Heart right ventricle (tissue), 16 donors: ENCODE results near the gene KSR2. TPM values are rescaled to one million over a fixed set of nuclear protein-coding genes. Genes with fewer than 3 reads are reported as not detected.

Experiments
- ATAC-seq, 8 donors: fragments of 200-7000 bp; cut with Tn5 transposase; one replicate each; pipeline ENCODE4 v1.9.1; 2020; ENCODE audit warnings: mild to moderate bottlenecking in 8 of 8, moderate library complexity in 8 of 8, moderate number of reproducible peaks in 1 of 8
- DNase-seq, 2 donors: peaks; one replicate each; pipeline ENCODE4 v3.0.0-alpha.2; 2020
- H3K27ac ChIP-seq, 10 donors: fragments of 200-600 bp; sonication (generic) in 2 of 10; one replicate each; pipeline versions ENCODE4 v1.5.0 to v1.8.0; 2020 to 2022; ENCODE audit warnings: mild to moderate bottlenecking in 3 of 10
- H3K27me3 ChIP-seq, 7 donors: fragments of 200-600 bp; one replicate each; pipeline ENCODE4 v1.8.0; 2021 to 2022; ENCODE audit warnings: mild to moderate bottlenecking in 2 of 7
- H3K36me3 ChIP-seq, 9 donors: fragments of 200-600 bp; sonication (generic) in 1 of 9; one replicate each; pipeline versions ENCODE4 v1.5.0 to v1.8.0; 2020 to 2022; ENCODE audit warnings: mild to moderate bottlenecking in 2 of 9
- H3K4me1 ChIP-seq, 9 donors: fragments of 200-600 bp; sonication (generic) in 1 of 9; one replicate each; pipeline versions ENCODE4 v1.5.0 to v1.8.0; 2020 to 2022; ENCODE audit warnings: mild to moderate bottlenecking in 4 of 9
- H3K4me3 ChIP-seq, 10 donors: fragments of 200-600 bp; sonication (generic) in 2 of 10; one replicate each; pipeline versions ENCODE4 v1.5.0 to v1.8.0; 2020 to 2022; ENCODE audit warnings: mild to moderate bottlenecking in 7 of 10, moderate library complexity in 2 of 10
- H3K9me3 ChIP-seq, 11 donors: fragments of 200-600 bp in 10 of 11; sonication (generic) in 2 of 11; one replicate each; pipeline versions ENCODE4 v1.5.0 to v1.8.0; 2013 to 2022; ENCODE audit warnings: mild to moderate bottlenecking in 2 of 11, control low read depth in 1 of 11, moderate library complexity in 1 of 11
- WGBS, 2 donors: extraction: QIAGEN DNeasy Blood & Tissue Kit; methylation state at CpG; one replicate each; pipeline ENCODE4 v1.1.7; 2013; ENCODE audit warnings: inconsistent platforms in 1 of 2; 5-methylcytosine and 5-hydroxymethylcytosine counted together
- intact Hi-C, 10 donors: fragments of 100-400 bp; cut with DNase I; formaldehyde crosslinking; loops; one replicate each; pipeline versions ENCODE4 v1.11.1 to v1.14.2; 2022
- polyA plus RNA-seq, 2 donors: library from polyadenylated mRNA; stranded (reverse); fragments of 200-250 nt; gene quantifications; one replicate each; pipeline ENCODE4 v1.2.3, GENCODE V29; 2013
- total RNA-seq, 10 donors: library from RNA; stranded (reverse); fragmentation: NEBNext Ultra II Directional in 3 of 10; extraction: Animal tissue kit (Norgen Biotek cat#: 25700) in 3 of 10; gene quantifications; one replicate each; pipeline versions ENCODE4 v1.2.1 to v1.2.4, GENCODE V29; 2021 to 2023
- TF ChIP-seq, protein P1 (sequence below), 9 donors: fragments of 200-600 bp; sonication (generic) in 2 of 9; IDR thresholded peaks; one replicate each; pipeline versions ENCODE4 v1.5.0 to v1.8.0; 2021 to 2022; ENCODE audit warnings: antibody characterized with exemption in 9 of 9, mild to moderate bottlenecking in 5 of 9, moderate library complexity in 1 of 9
- donor health status: Arrhythmogenic right ventricular cardiomyopathy.
- donor health status: ischemic (EF 13 %, LVEDD 7.1; RV severe dilation, severe dysfunction).
- donor health status: healthy with polysubstance abuse.
- donor health status: DM: no; HTN: yes; CAD: no.
- donor health status: DM: no; HTN: no; CAD: no.
- donor health status: ischemic (EF 25% LVEDD 6.9; RV normal size, moderate dysfunction).
- donor health status: ischemic (EF 25% LVEDD 5.7; RV mildly dilated, moderate dysfunction).
- donor health status: healthy.
- donor health status: DM: yes; HTN: yes; CAD: no.
- donor health status: Ischemic cardiomyopathy.
- donor health status: ischemic (EF 35%, LVEDD 5.7; RV mildly dilated, moderate dysfunction).
- donor health status: nonischemic (EF 11% LVEDD 7.7; RV severe dilation, severe dysfunction).
- donor health status: DM: yes; HTN: yes; CAD: no.
- donor health status: PGD.
- donor health status: ischemic (EF 29% LVEDD 5.4; RV normal size, mild dysfunction).
- donor health status: nonischemic (EF 23%, LVEDD 6.1; RV moderate dilation, normal function).

Gene KSR2
- total and polyA plus RNA-seq, 12 donors, result 0.02 TPM; not detected in 9

DNA sequence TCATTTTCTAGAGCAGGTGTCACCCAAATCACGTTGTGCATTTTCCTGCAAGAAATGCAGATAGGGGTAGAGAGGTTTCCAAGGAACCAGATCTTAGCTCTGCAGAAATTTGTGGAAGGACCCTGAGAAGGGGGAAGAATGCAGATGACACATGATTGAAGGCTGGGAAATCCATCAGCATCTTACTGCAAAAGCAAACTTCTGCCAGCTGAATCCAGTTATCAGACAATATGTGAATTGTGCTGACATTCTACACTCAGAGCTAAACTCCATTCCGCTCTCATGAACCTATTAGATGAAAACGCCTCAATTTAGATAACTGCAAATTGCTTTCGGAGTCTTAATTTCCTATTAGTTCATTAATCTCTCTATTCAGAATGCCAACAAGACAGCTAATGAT lies 396.0 kb downstream of the KSR2 start:
- H3K4me1 ChIP-seq, result no peaks in the 10 kb centered on the region
- H3K27ac ChIP-seq, result no peak overlapping the region
- H3K36me3 ChIP-seq, result no peaks in the 10 kb centered on the region
- no peaks in the 10 kb centered on the region for H3K9me3 ChIP-seq
- WGBS, 2 donors, result 58 to 74% methylated on average over 4 of the region's 4 CpGs
- peaks cover 0 to 26% (median 17%) of the 10 kb centered on the region in 7 donors for H3K27me3 ChIP-seq
- TF ChIP-seq, protein P1, sequence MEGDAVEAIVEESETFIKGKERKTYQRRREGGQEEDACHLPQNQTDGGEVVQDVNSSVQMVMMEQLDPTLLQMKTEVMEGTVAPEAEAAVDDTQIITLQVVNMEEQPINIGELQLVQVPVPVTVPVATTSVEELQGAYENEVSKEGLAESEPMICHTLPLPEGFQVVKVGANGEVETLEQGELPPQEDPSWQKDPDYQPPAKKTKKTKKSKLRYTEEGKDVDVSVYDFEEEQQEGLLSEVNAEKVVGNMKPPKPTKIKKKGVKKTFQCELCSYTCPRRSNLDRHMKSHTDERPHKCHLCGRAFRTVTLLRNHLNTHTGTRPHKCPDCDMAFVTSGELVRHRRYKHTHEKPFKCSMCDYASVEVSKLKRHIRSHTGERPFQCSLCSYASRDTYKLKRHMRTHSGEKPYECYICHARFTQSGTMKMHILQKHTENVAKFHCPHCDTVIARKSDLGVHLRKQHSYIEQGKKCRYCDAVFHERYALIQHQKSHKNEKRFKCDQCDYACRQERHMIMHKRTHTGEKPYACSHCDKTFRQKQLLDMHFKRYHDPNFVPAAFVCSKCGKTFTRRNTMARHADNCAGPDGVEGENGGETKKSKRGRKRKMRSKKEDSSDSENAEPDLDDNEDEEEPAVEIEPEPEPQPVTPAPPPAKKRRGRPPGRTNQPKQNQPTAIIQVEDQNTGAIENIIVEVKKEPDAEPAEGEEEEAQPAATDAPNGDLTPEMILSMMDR (IDR thresholded peaks at IDR 0.05), result no peak
- H3K4me3 ChIP-seq, result no peak overlapping the region
- intact Hi-C loops, result no loop called here
- no peak for DNase-seq
- ATAC-seq, result no peak

DNA sequence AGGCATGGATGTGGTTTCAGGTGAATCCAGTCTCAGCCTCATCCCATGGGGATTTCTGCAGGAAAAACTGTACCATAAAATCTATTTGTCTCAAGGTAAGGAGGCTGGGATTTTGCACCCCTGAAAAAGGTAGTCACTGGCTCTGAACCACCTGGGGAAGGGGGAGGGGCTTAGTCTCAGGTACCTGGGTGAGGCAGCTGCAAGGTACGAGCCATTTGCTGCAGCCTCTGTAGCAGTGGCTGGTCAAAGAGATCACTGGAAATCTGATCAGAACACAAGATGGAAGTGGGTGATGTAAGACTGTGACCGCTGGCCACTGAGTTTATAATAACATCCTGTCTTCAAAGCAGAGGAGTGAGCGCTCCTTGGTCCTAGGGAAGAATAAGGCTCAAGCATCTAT lies 397.5 kb downstream of the KSR2 start:
- WGBS, 2 donors, result 52 to 56% methylated on average over 3 of the region's 3 CpGs
- TF ChIP-seq, protein P1 (IDR thresholded peaks at IDR 0.05), result no peak
- no peak for DNase-seq

DNA sequence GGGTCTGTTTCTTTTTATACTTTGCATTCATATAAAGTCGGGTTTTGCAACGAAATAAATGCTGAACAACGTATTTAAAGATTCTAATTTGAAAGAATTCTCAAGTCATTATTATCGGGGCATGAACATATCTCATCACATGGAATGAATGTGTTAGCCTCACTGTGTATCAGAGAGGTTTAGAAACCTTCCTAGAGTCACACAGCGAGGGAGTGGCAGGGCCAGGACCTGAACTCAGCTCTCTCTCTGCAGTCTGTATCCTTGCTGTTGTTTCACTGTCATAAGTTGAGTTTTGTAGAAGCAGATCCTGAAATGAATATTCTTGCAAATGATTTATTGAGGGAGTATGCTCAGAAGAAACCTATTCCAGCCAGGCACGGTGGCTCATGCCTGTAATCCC lies 398.2 kb downstream of the KSR2 start:
- TF ChIP-seq, protein P1 (IDR thresholded peaks at IDR 0.05), result no peak
- Histone ChIP-seq H3K27me3 (peaks cover 0 to 39% (median 17%) of the 10 kb centered on the region in 7 donors), H3K27ac (no peak overlapping the region), H3K4me3 (no peak overlapping the region), H3K36me3 (no peaks in the 10 kb centered on the region), H3K4me1 (no peaks in the 10 kb centered on the region), H3K9me3 (no peaks in the 10 kb centered on the region)
- no peak for DNase-seq
- intact Hi-C loops, result no loop called here
- 86 to 89% methylated on average over 6 of the region's 6 CpGs for WGBS, 2 donors
- ATAC-seq, result no peak

More for the DNA sequence above, 397.5 kb downstream of the KSR2 start:
- ATAC-seq, result no peak
- H3K4me3 ChIP-seq, result no peak overlapping the region
- intact Hi-C loops, result no loop called here
- no peaks in the 10 kb centered on the region for H3K36me3 ChIP-seq
- no peak overlapping the region for H3K27ac ChIP-seq
- H3K9me3 ChIP-seq, result no peaks in the 10 kb centered on the region
- H3K27me3 ChIP-seq, result peaks cover 0 to 35% (median 17%) of the 10 kb centered on the region in 7 donors
- H3K4me1 ChIP-seq, result no peaks in the 10 kb centered on the region

DNA sequence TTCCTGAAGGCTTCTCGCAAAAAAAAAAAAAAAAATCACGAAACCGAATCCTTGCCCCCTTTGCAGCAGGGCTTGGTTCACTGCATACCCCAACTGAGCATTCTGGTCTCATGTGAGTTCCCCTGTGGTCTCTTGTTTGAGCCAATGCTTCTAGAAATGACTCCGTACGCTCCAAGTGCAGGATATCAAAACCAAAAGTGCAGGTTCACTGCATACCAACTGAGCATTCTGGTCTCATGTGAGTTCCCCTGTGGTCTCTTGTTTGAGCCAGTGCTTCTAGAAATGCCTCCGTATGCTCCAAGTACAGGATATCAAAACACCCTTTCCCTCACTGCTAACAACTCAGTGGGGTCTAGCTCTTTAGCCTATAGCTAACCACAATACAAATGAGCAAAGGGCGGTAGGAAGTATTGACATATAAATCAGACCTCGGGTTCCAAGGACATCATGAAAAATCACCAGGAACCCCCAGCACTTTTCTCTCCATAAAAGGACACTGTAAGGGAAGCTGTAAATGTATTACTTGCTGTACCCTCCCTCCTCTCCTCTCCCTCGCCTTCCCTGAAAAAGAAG lies 401.1 kb downstream of the KSR2 start:
- DNase-seq (no peak), ATAC-seq (no peak)
- 73 to 80% methylated on average over 9 of the region's 9 CpGs for WGBS, 2 donors
- TF ChIP-seq, protein P1 (IDR thresholded peaks at IDR 0.05), result no peak
- Histone ChIP-seq H3K27me3 (peaks cover 0 to 45% (median 21%) of the 10 kb centered on the region in 7 donors), H3K36me3 (no peaks in the 10 kb centered on the region), H3K27ac (no peak overlapping the region), H3K4me1 (no peaks in the 10 kb centered on the region), H3K4me3 (no peak overlapping the region), H3K9me3 (no peaks in the 10 kb centered on the region)
- intact Hi-C loops, result no loop called here
